IMR-90 (cell line): ENCODE results near the gene CASP3. TPM values are rescaled to one million over a fixed set of nuclear protein-coding genes. Genes with fewer than 3 reads are reported as not detected.

Experiments used
- ATAC-seq: fragments of 200-7000 bp; cut with Tn5 transposase; 2 replicates; pipeline ENCODE4 v1.9.1; 2020; ENCODE audit warnings: low read depth, mild to moderate bottlenecking, moderate library complexity
- BruUV-seq: library from RNA; stranded (reverse); fragments of 400-500 nt; replicated peaks from 2 replicates; lab custom pipeline; 2021; lab: Mats Ljungman, UMichigan
- CTCF ChIA-PET: fragments of 300-600 bp; formaldehyde crosslinking; extraction: SDS; loops from one replicate; lab custom pipeline; 2021; ENCODE audit warnings: antibody characterized with exemption; lab: Yijun Ruan, JAX
- POLR2A ChIA-PET: fragments of 300-600 bp; sonication (Branson Sonifier 250); formaldehyde crosslinking; loops from one replicate; lab custom pipeline; 2022; ENCODE audit warnings: antibody characterized with exemption; ENCODE audit not compliant: unreplicated experiment; lab: Charles Lee
- DNase-seq: peaks from one replicate; pipeline ENCODE4 v3.0.0; 2013
- H2AFZ ChIP-seq: replicated peaks from 2 replicates; pipeline ENCODE3; 2013; ENCODE audit warnings: low read length, mild to moderate bottlenecking; ENCODE audit not compliant: poor library complexity
- H2AK5ac ChIP-seq: 2 replicates; pipeline ENCODE4 v1.6.1; 2013; ENCODE audit warnings: low read depth, low read length, inconsistent platforms
- H2AK9ac ChIP-seq: replicated peaks from 2 replicates; pipeline ENCODE3; 2013; ENCODE audit warnings: mild to moderate bottlenecking, low read depth, low read length, moderate library complexity; ENCODE audit not compliant: poor library complexity
- H2BK120ac ChIP-seq: 2 replicates; pipeline ENCODE4 v1.6.1; 2013; ENCODE audit warnings: low read depth, low read length, inconsistent platforms
- H2BK15ac ChIP-seq: 3 replicates; pipeline ENCODE4 v1.6.1; 2013; ENCODE audit warnings: low read depth, low read length, inconsistent platforms
- H2BK20ac ChIP-seq: 2 replicates; pipeline ENCODE4 v1.6.1; 2013; ENCODE audit warnings: low read depth, mild to moderate bottlenecking, inconsistent platforms, low read length, moderate library complexity
- H2BK5ac ChIP-seq: 2 replicates; pipeline ENCODE4 v1.6.1; 2013; ENCODE audit warnings: mild to moderate bottlenecking, low read depth, low read length, inconsistent platforms; ENCODE audit not compliant: poor library complexity, severe bottlenecking
- H3K14ac ChIP-seq: replicated peaks from 2 replicates; pipeline ENCODE4 v1.6.1; 2013; ENCODE audit warnings: low read depth, low read length, inconsistent platforms
- H3K18ac ChIP-seq: 2 replicates; pipeline ENCODE4 v1.6.1; 2013; ENCODE audit warnings: low read depth, low read length, control low read depth
- H3K23ac ChIP-seq: 2 replicates; pipeline ENCODE4 v1.6.1; 2013; ENCODE audit warnings: low read depth, low read length, inconsistent platforms
- H3K27ac ChIP-seq: 2 replicates; pipeline ENCODE4 v1.5.1; 2013; ENCODE audit warnings: mild to moderate bottlenecking, control low read depth, low read length; ENCODE audit not compliant: insufficient read depth
- H3K27me3 ChIP-seq: 2 replicates; pipeline ENCODE4 v1.6.1; 2013; ENCODE audit warnings: low read length; ENCODE audit not compliant: control insufficient read depth, insufficient read depth
- H3K36me3 ChIP-seq: 2 replicates; pipeline ENCODE4 v1.6.1; 2013; ENCODE audit warnings: low read length, mixed read lengths; ENCODE audit not compliant: control insufficient read depth, insufficient read depth
- H3K4ac ChIP-seq: 2 replicates; pipeline ENCODE4 v1.6.1; 2013; ENCODE audit warnings: low read depth, low read length, inconsistent platforms
- H3K4me1 ChIP-seq: 2 replicates; pipeline ENCODE4 v1.6.1; 2013; ENCODE audit warnings: low read length, mixed read lengths; ENCODE audit not compliant: control insufficient read depth, insufficient read depth
- H3K4me2 ChIP-seq: 2 replicates; pipeline ENCODE4 v1.6.1; 2013; ENCODE audit warnings: low read depth, mild to moderate bottlenecking, control low read depth, low read length, moderate library complexity
- H3K4me3 ChIP-seq: 2 replicates; pipeline ENCODE4 v1.5.1; 2013; ENCODE audit warnings: low read depth, mild to moderate bottlenecking, control low read depth, low read length, moderate library complexity; ENCODE audit not compliant: insufficient read depth
- H3K56ac ChIP-seq: 2 replicates; pipeline ENCODE4 v1.6.1; 2013; ENCODE audit warnings: low read length, inconsistent platforms; ENCODE audit not compliant: insufficient read depth; ENCODE audit errors: extremely low read depth
- H3K79me1 ChIP-seq, 2 experiments: 2 replicates each; pipeline ENCODE4 v1.6.1; 2013; ENCODE audit warnings: low read length in 2 of 2, inconsistent platforms in 1 of 2, low read depth in 1 of 2
- H3K9ac ChIP-seq: 2 replicates; pipeline ENCODE4 v1.6.1; 2013; ENCODE audit warnings: low read depth, low read length, control low read depth
- H3K9me1 ChIP-seq: 2 replicates; pipeline ENCODE4 v1.6.1; 2013; ENCODE audit warnings: low read length, inconsistent platforms; ENCODE audit not compliant: insufficient read depth
- H3K9me3 ChIP-seq: 2 replicates; pipeline ENCODE4 v1.6.1; 2013; ENCODE audit warnings: low read length; ENCODE audit not compliant: control insufficient read depth, insufficient read depth
- H4K20me1 ChIP-seq: 2 replicates; pipeline ENCODE4 v1.6.1; 2013; ENCODE audit warnings: low read length, inconsistent platforms; ENCODE audit not compliant: insufficient read depth
- H4K5ac ChIP-seq: 2 replicates; pipeline ENCODE4 v1.6.1; 2013; ENCODE audit warnings: mild to moderate bottlenecking, low read depth, low read length, control low read depth
- H4K8ac ChIP-seq, 2 experiments: 2 replicates each; pipeline ENCODE4 v1.6.1; 2013; ENCODE audit warnings: low read depth in 2 of 2, low read length in 2 of 2, control low read depth in 1 of 2, inconsistent platforms in 1 of 2
- H4K91ac ChIP-seq: 2 replicates; pipeline ENCODE4 v1.6.1; 2013; ENCODE audit warnings: low read depth, low read length, inconsistent platforms; ENCODE audit not compliant: insufficient read depth
- BHLHE40 ChIP-seq: fragments of 150-350 bp; IDR thresholded peaks from 2 replicates; pipeline ENCODE4 v1.6.1; 2016; ENCODE audit warnings: mild to moderate bottlenecking, low read depth, low read length
- CEBPB ChIP-seq: IDR thresholded peaks from 2 replicates; pipeline ENCODE4 v1.6.1; 2012; ENCODE audit warnings: low read depth, low read length, improper control_type of control experiment
- CHD1 ChIP-seq: IDR thresholded peaks from 2 replicates; pipeline ENCODE4 v1.6.1; 2012; ENCODE audit warnings: low read depth, low read length, improper control_type of control experiment
- FOS ChIP-seq: fragments of 150-350 bp; IDR thresholded peaks from 2 replicates; pipeline ENCODE4 v1.6.1; 2016; ENCODE audit warnings: low read depth, low read length
- MAFK ChIP-seq: IDR thresholded peaks from 2 replicates; pipeline ENCODE4 v1.6.1; 2012; ENCODE audit warnings: low read depth, low read length, improper control_type of control experiment
- MAZ ChIP-seq: IDR thresholded peaks from 2 replicates; pipeline ENCODE4 v1.6.1; 2012; ENCODE audit warnings: low read depth, mild to moderate bottlenecking, low read length, improper control_type of control experiment, moderate library complexity, borderline replicate concordance
- MXI1 ChIP-seq: IDR thresholded peaks from 2 replicates; pipeline ENCODE4 v1.6.1; 2012; ENCODE audit warnings: low read depth, mild to moderate bottlenecking, low read length, moderate library complexity, borderline replicate concordance
- NFE2L2 ChIP-seq: fragments of 150-350 bp; IDR thresholded peaks from 2 replicates; pipeline ENCODE4 v1.6.1; 2016; ENCODE audit warnings: low read depth, mild to moderate bottlenecking, low read length
- POLR2A ChIP-seq: IDR thresholded peaks from 2 replicates; pipeline ENCODE4 v1.6.1; 2012; ENCODE audit warnings: mild to moderate bottlenecking, low read depth, low read length
- RAD21 ChIP-seq: IDR thresholded peaks from 2 replicates; pipeline ENCODE4 v1.6.1; 2012; ENCODE audit warnings: low read length, improper control_type of control experiment
- RCOR1 ChIP-seq: IDR thresholded peaks from 2 replicates; pipeline ENCODE4 v1.6.1; 2012; ENCODE audit warnings: mild to moderate bottlenecking, low read length, improper control_type of control experiment; ENCODE audit not compliant: insufficient replicate concordance
- WGBS, 2 experiments: methylation state at CpG; one replicate each; pipeline versions ENCODE4 v1.1.5 to v1.1.7; 2013; ENCODE audit warnings: missing lambda C conversion rate in 2 of 2; ENCODE audit not compliant: insufficient read length in 1 of 2; ENCODE audit errors: extremely low coverage in 2 of 2; 5-methylcytosine and 5-hydroxymethylcytosine counted together
- dilution Hi-C: fragments of 300-500 bp; cut with HindIII; formaldehyde crosslinking; loops from one replicate; pipeline ENCODE4 v1.14.3; 2018; ENCODE audit warnings: low sequenced_read_pairs; ENCODE audit not compliant: unreplicated experiment
- in situ Hi-C: fragments of 300-500 bp; cut with MboI; formaldehyde crosslinking; loops from 3 replicates; pipeline ENCODE4 v1.14.3; 2019; ENCODE audit warnings: low sequenced_read_pairs, inconsistent platforms, mixed read lengths
- intact Hi-C: fragments of 100-400 bp; cut with micrococcal nuclease; formaldehyde crosslinking; loops from 2 replicates; pipeline ENCODE4 v1.10.0; 2022
- polyA plus RNA-seq, 3 experiments: library from polyadenylated mRNA; depleted of rRNA; stranded (reverse); fragments of >200 nt; gene quantifications; 2 replicates each; pipeline ENCODE4 v1.2.3, GENCODE V29; 2012; ENCODE audit warnings: low replicate concordance in 1 of 3
- total RNA-seq: library from RNA; depleted of rRNA; stranded (reverse); fragments of >200 nt; gene quantifications from 2 replicates; pipeline ENCODE4 v1.2.3, GENCODE V29; 2012
- TF ChIP-seq, protein P1 (sequence below): fragments of 150-350 bp; IDR thresholded peaks from 2 replicates; pipeline ENCODE4 v1.6.1; 2016; ENCODE audit warnings: low read depth, mild to moderate bottlenecking, low read length, moderate library complexity, borderline replicate concordance
- TF ChIP-seq, protein P2 (sequence below): fragments of 150-350 bp; IDR thresholded peaks from 2 replicates; pipeline ENCODE4 v1.6.1; 2017; ENCODE audit warnings: mild to moderate bottlenecking, antibody characterized with exemption, low read length, low read depth

CASP3 gene
- total and polyA plus RNA-seq, 2 of the 4 experiments (the other 2 are of a cell fraction) = 26.7 to 27.4 TPM

DNA sequence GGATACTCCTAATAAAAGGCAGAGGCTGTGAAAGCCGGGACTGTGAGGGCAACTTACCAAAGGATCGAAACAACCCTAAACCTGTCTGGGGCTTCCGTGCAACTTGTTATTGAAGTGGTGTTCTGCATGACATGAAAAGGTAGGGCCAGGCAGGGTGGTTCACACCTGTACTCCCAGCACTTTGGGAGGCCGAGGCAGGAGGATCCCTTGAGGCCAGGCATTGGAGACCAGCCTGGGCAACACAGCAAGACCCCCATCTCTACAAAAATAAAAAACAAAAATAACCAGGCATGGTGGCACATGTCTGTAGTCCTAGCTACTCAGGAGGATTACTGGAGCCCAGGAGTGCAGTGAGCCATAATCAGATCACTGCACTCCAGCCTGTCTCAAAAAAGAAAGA is 12.3 kb downstream of the CASP3 start:
- no peaks in the 10 kb centered on the region for H3K27me3 ChIP-seq
- no peak overlapping the region for H2BK20ac ChIP-seq
- H3K4ac ChIP-seq = no peak overlapping the region
- in situ Hi-C loops = no loop called here
- no peak overlapping the region for H2AK9ac ChIP-seq
- peaks cover 7% of the 10 kb centered on the region; the same call in 1 of the 2 replicates for H4K20me1 ChIP-seq
- no peak overlapping the region for H3K27ac ChIP-seq
- H3K14ac ChIP-seq = no peak overlapping the region
- H3K9ac ChIP-seq = no peak overlapping the region
- no peak overlapping the region for H4K91ac ChIP-seq
- ATAC-seq (no peak), DNase-seq (no peak)
- peaks cover 3% of the 10 kb centered on the region; the same call in 1 of the 2 replicates for H3K9me1 ChIP-seq
- CTCF ChIA-PET = no interaction called here
- H3K36me3 ChIP-seq = peaks cover 29% of the 10 kb centered on the region
- H2AK5ac ChIP-seq = no peak overlapping the region
- no peak overlapping the region for H4K8ac ChIP-seq
- H3K4me2 ChIP-seq = no peak overlapping the region
- H2BK5ac ChIP-seq = no peak overlapping the region
- no peak overlapping the region for H3K56ac ChIP-seq
- H2BK15ac ChIP-seq = no peak overlapping the region
- H3K23ac ChIP-seq = no peak overlapping the region
- dilution Hi-C loops = no loop called here
- no peak overlapping the region for H2AFZ ChIP-seq
- no peak overlapping the region for H4K5ac ChIP-seq
- no TSS peak for BruUV-seq
- TF ChIP-seq POLR2A (no peak), RAD21 (no peak), MAZ (no peak), CEBPB (no peak), FOS (no peak), RCOR1 (no peak), MXI1 (no peak), NFE2L2 (no peak), CHD1 (no peak), BHLHE40 (no peak), MAFK (no peak)
- TF ChIP-seq, protein P1, sequence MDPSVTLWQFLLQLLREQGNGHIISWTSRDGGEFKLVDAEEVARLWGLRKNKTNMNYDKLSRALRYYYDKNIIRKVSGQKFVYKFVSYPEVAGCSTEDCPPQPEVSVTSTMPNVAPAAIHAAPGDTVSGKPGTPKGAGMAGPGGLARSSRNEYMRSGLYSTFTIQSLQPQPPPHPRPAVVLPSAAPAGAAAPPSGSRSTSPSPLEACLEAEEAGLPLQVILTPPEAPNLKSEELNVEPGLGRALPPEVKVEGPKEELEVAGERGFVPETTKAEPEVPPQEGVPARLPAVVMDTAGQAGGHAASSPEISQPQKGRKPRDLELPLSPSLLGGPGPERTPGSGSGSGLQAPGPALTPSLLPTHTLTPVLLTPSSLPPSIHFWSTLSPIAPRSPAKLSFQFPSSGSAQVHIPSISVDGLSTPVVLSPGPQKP = no peak
- TF ChIP-seq, protein P2, sequence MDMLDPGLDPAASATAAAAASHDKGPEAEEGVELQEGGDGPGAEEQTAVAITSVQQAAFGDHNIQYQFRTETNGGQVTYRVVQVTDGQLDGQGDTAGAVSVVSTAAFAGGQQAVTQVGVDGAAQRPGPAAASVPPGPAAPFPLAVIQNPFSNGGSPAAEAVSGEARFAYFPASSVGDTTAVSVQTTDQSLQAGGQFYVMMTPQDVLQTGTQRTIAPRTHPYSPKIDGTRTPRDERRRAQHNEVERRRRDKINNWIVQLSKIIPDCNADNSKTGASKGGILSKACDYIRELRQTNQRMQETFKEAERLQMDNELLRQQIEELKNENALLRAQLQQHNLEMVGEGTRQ = no peak
- H3K4me1 ChIP-seq = no peaks in the 10 kb centered on the region
- WGBS, 2 experiments = no CpG with 5 or more reads among the region's 4 CpGs
- H3K79me1 ChIP-seq = peaks cover 43 to 44% of the 10 kb centered on the region in 2 experiments
- H3K9me3 ChIP-seq = no peaks in the 10 kb centered on the region
- POLR2A ChIA-PET = no interaction called here
- no peak overlapping the region for H2BK120ac ChIP-seq
- no peak overlapping the region for H3K4me3 ChIP-seq
- intact Hi-C loops = no loop called here
- no peak overlapping the region for H3K18ac ChIP-seq
